Measurements from ENCODE around the gene IL17RA.

The IL17RA gene

GRCh38 chr22:17158176-17158567, 73.4 kb downstream of the IL17RA start:
- Mint-ChIP-seq H3K4me3 (peak overlapping the region; percentile 87 to 96), H3K36me3 (peaks cover 2 to 3% of the 10 kb centered on the region in 2 donors), H3K27ac (peak overlapping the region; percentile 93), H3K9me3 (no peaks in the 10 kb centered on the region), H3K4me1 (peaks cover 15 to 30% of the 10 kb centered on the region in 2 donors), H3K27me3 (no peaks in the 10 kb centered on the region)
- no peak for DNase-seq
- ATAC-seq (replicated peaks), result no peak

GRCh38 chr22:17158568-17159503, 74.0 kb downstream of the IL17RA start, which contains the start of gene HDHD5:
HDHD5 (minus strand) TSS chr22:17159277; CDS start chr22:17159251, 26 bp downstream.
- H3K27ac Mint-ChIP-seq, result peak within 1 kb of the TSS; percentile 93
- H3K9me3 Mint-ChIP-seq, result no peaks in the 10 kb centered on the region
- peaks cover 12 to 26% of the 10 kb centered on the region in 2 donors for H3K4me1 Mint-ChIP-seq
- peak; percentile 89 to 94 for ATAC-seq (replicated peaks)
- peaks cover 0 to 3% of the 10 kb centered on the region in 2 donors for H3K36me3 Mint-ChIP-seq
- peak within 1 kb of the TSS; percentile 87 to 96 for H3K4me3 Mint-ChIP-seq
- peak; percentile 76 for DNase-seq
- no peaks in the 10 kb centered on the region for H3K27me3 Mint-ChIP-seq

- Mint-ChIP-seq H3K9me3 (no peaks in the 10 kb centered on the region), H3K36me3 (peaks cover 0 to 3% of the 10 kb centered on the region in 2 donors)
- DNase-seq, result peak; percentile 35
Observed at GRCh38 chr22:17159504-17159951, 74.7 kb downstream of the IL17RA start.

GRCh38 chr22:17161991-17162390, 77.2 kb downstream of the IL17RA start:
- Mint-ChIP-seq H3K4me3 (no peak overlapping the region), H3K9me3 (no peaks in the 10 kb centered on the region), H3K36me3 (no peaks in the 10 kb centered on the region), H3K4me1 (peaks cover 7 to 18% of the 10 kb centered on the region in 2 donors), H3K27me3 (no peaks in the 10 kb centered on the region), H3K27ac (no peak overlapping the region)
- ATAC-seq (replicated peaks) (no peak), DNase-seq (no peak)

More at GRCh38 chr22:17159504-17159951, 74.7 kb downstream of the IL17RA start:
- H3K4me1 Mint-ChIP-seq, result peaks cover 12 to 26% of the 10 kb centered on the region in 2 donors
- no peaks in the 10 kb centered on the region for H3K27me3 Mint-ChIP-seq
- peak; percentile 35 for ATAC-seq (replicated peaks)
- H3K27ac Mint-ChIP-seq, result peak overlapping the region; percentile 88
- peak overlapping the region; percentile 87 to 96 for H3K4me3 Mint-ChIP-seq

GRCh38 chr22:17162731-17163130, 77.9 kb downstream of the IL17RA start:
- ATAC-seq (replicated peaks), result no peak
- H3K4me1 Mint-ChIP-seq, result peaks cover 7 to 18% of the 10 kb centered on the region in 2 donors
- H3K27me3 Mint-ChIP-seq, result no peaks in the 10 kb centered on the region
- no peak overlapping the region for H3K27ac Mint-ChIP-seq
- no peak for DNase-seq
- H3K36me3 Mint-ChIP-seq, result no peaks in the 10 kb centered on the region
- no peaks in the 10 kb centered on the region for H3K9me3 Mint-ChIP-seq
- no peak overlapping the region for H3K4me3 Mint-ChIP-seq

- H3K9me3 Mint-ChIP-seq, result no peaks in the 10 kb centered on the region
- no peak overlapping the region for H3K4me3 Mint-ChIP-seq
- H3K4me1 Mint-ChIP-seq, result peaks cover 6 to 7% of the 10 kb centered on the region in 2 donors
- ATAC-seq (replicated peaks) (no peak), DNase-seq (no peak)
- no peaks in the 10 kb centered on the region for H3K27me3 Mint-ChIP-seq
- H3K36me3 Mint-ChIP-seq, result no peaks in the 10 kb centered on the region
- no peak overlapping the region for H3K27ac Mint-ChIP-seq
Observed at GRCh38 chr22:17164392-17165024, 79.7 kb downstream of the IL17RA start.

Data from stimulated activated naive B cell treated with anti-CD40 and anti-IgM and Interleukin-4, amounts not matched to agents 10 μg/mL and 1 μg/mL and 100 μg/mL, for 72 hours (primary cell).